Purkinje cell (primary cell): Measurements from ENCODE around the gene PALB2. TPM values are rescaled to one million over a fixed set of nuclear protein-coding genes. Genes with fewer than 3 reads are reported as not detected.

ENCODE experiments used
- polyA plus RNA-seq: library from polyadenylated mRNA; unstranded; fragments of >200 nt; fragmentation: Nextera tagmentation; gene quantifications from 2 replicates; pipeline ENCODE4 v1.2.1, GENCODE V29; 2014

PALB2 gene
- polyA plus RNA-seq, result 3.6 and 5.0 TPM in 2 replicates

DNA sequence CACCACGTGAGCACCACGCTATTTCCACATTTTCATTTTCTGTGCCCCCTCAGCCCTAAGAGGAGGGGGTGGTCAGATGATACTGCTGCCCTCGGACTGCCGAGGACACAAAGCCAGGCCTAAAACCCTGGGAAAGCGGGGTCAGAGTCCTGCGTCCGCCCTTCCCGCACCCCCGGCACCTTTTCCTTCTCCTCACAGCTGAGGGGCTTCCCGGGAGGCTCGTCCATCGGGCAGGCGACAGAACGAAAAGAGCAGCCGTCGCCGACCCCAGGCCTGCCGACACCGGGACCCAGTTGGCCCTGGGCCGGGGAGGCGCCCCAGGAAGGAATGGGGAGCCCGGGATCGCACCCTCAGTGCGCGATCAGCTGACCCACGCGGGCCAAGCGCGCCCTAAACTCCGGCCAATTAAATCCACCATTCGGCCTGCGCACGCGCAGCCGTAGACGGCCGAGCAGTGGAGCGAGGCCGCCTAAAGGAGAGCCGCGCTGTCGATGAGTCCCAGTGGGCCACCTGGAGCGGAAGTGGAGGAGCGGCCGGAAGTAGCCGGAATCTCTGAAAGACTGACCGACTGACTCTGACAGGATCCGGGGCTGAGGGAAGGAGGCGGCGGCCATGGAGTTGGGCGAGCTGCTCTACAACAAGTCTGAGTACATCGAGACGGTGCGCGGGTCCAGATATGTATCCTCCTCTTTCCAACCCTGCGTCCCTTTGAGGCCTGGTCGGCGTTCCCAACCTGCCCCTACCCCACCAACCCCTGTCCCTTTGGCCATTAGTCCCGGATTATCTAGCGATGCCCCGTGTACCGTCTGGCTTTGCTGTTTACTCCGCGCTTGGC lies at the start of gene PALB2, which contains the start of gene DCTN5:
PALB2 (minus strand) TSS at position 380 of the 835 bp plus-strand sequence; CDS start at position 227, 153 bp downstream.
DCTN5 (plus strand) TSS at position 536 of the 835 bp plus-strand sequence; CDS start at position 613, 77 bp downstream.

GRCh38 chr16:23678430-23679273 lies 37.5 kb upstream of the PALB2 start, which contains the start of gene PLK1:
PLK1 (plus strand) TSS chr16:23678889; CDS start chr16:23678933, 44 bp downstream.

DNA sequence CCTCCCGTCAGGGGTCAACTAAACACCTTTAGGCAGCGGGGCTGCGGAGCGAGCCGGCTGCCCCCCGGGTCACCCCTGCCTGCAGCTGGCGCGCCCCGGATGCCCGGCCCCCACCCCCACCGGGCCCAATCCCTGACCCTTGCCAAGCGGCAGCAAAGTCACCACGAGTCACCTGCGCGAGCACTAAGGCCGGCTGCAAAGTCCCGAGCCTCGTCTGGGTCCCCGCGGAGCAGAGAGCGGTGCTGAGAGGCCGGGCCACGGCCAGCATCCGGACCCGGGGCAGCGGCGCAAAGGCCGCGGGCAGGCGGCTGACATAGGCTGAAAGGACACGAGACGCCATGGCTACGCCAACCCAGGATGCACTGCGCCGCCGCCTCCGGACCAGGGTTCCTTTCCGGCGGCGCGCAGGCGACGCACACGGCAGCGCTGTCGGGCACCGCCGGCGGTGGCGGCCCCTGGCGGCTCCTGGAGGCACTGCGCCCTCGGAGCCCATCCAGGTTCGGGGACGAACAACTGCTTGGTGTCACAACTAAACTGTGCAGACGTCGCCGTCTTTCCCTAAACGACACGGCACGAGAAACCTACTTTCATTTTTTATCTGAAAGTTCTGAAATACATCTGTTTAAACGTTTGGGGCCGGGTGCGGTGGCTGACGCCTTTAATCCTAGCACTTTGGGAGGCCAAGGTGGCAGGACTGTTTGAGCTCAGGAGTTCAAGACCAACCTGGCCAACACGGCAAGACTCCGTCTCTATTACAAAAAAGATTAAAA lies 45.0 kb downstream of the PALB2 start, which contains the start of gene NDUFAB1:
NDUFAB1 (minus strand) TSS at position 366 of the 770 bp plus-strand sequence; CDS start at position 340, 26 bp downstream.

DNA sequence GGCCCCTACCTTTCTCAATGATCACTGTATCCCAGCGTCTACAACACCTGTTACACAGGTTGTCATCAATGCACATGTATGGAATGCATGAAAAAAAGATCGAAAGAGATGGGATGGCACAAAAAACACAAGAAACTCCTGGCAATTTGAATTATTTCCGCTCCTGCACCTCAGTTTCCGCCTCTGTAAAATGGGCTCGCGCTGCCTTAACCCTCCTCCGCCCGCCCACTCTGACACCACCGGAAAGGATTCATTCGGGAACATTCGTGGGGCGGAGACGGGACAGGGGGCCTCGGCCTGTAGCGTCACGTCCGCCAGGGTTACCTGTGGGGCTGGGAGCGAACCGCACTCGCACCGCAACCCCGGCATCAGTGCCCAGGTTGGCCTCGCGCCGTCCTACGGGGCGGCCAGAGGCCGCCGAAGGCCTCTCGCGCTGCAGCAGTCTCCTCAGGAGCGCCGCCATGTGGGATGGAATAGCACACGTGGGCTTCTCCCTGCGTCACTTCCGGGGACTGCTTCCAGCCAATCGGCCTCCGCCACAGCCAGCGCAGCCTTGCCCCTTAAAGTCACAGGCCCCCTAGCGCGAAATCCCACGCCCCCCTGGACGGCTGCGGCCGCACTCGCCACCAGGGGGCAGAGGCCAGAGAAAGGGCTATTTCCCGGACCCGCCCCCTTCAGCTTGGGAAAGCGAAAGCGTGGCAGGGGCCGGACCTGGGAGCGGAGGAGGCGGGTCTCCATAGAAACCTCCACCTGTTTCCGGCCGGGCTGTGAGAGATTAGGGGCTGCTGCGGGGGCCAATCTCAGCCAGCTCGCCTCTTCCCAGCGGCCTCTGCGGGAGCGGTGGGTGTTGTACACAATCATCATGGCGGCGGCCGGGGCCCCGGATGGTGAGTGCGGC lies 84.0 kb downstream of the PALB2 start, which contains the start of the genes EARS2 and UBFD1:
EARS2 (minus strand) TSS at position 470 of the 898 bp plus-strand sequence; CDS start at position 463, 7 bp downstream.
UBFD1 (plus strand) TSS at position 847 of the 898 bp plus-strand sequence; CDS start at position 863, 16 bp downstream.

Other genes with a start within 250 kb of the PALB2 start
- gene COG7, start 188.1 kb downstream of the PALB2 start, polyA plus RNA-seq, result 9.7 and 23.0 TPM in 2 replicates
- 14.1 and 18.0 TPM in 2 replicates for gene GGA2, start 130.8 kb downstream of the PALB2 start, polyA plus RNA-seq
- 10.4 and 13.6 TPM in 2 replicates for gene EARS2, start 84.0 kb downstream of the PALB2 start, polyA plus RNA-seq
- 7.5 and 19.0 TPM in 2 replicates for gene UBFD1, start 83.6 kb downstream of the PALB2 start, polyA plus RNA-seq
- 471 and 500 TPM in 2 replicates for gene NDUFAB1, start 45.0 kb downstream of the PALB2 start, polyA plus RNA-seq
- 12.8 and 13.3 TPM in 2 replicates for gene DCTN5, start 156 bp upstream of the PALB2 start, polyA plus RNA-seq
- gene PLK1, start 37.6 kb upstream of the PALB2 start, polyA plus RNA-seq, result 0.15 and 0.69 TPM in 2 replicates
- gene ERN2, start 71.9 kb upstream of the PALB2 start, polyA plus RNA-seq, result not detected in 2 replicates
- not detected in 2 replicates for gene CHP2, start 113.7 kb upstream of the PALB2 start, polyA plus RNA-seq
- gene PRKCB, start 194.7 kb upstream of the PALB2 start, polyA plus RNA-seq, result 3.5 and 47.9 TPM in 2 replicates